ENCODE data around the gene FBRSL1.

FBRSL1 gene

DNA sequence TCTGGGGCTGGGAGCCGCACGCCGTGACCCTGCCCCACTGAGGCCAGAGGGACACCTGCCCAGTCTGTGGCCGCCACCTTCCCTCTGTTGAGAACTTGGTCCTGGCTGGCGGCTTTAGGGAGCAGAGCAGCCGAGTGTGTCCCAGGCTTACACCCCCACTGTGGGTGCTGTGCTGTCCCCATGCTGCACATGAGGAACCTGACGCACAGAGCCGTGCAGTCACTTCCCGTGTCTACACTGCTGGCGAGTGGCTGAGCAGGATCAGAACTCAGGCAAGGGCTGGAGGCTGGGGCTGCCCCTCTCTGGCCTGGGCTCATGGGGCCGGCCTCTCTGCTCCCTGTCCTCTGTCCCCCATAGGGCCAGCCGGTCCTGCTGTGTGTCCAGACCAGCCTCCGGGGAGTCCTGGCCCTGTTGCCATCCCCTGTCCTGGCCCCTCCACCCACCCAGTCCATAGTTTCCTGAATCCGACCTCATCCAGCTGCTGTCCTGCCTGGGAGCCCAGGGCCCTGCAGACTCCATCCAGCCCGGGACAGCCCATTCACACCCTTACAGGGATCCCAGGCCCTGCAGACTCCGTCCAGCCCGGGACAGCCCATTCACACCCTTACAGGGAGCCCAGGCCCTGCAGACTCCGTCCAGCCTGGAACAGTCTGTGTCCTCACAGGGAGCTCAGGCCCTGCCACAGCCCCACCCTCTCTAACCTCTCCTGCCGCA, 10.3 kb downstream of the FBRSL1 start:
- DNase-seq, result no peak

DNA sequence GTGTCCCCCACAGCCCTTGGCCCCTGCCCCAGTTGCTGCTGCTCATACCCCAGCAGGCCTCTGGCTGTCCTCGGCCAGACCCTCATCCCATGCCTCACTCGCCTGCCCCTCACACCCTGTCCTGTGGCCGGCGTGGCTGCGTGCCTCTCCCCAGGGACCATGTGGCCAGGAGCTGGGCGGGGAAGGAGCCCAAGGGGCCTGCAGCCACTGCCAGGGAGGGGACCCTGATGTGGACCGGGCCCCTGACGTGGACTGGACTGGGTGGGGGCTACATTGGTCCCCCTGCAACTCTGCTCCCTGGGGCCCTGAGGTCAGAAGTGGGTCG, 10.9 kb downstream of the FBRSL1 start:
- DNase-seq, result no peak

DNA sequence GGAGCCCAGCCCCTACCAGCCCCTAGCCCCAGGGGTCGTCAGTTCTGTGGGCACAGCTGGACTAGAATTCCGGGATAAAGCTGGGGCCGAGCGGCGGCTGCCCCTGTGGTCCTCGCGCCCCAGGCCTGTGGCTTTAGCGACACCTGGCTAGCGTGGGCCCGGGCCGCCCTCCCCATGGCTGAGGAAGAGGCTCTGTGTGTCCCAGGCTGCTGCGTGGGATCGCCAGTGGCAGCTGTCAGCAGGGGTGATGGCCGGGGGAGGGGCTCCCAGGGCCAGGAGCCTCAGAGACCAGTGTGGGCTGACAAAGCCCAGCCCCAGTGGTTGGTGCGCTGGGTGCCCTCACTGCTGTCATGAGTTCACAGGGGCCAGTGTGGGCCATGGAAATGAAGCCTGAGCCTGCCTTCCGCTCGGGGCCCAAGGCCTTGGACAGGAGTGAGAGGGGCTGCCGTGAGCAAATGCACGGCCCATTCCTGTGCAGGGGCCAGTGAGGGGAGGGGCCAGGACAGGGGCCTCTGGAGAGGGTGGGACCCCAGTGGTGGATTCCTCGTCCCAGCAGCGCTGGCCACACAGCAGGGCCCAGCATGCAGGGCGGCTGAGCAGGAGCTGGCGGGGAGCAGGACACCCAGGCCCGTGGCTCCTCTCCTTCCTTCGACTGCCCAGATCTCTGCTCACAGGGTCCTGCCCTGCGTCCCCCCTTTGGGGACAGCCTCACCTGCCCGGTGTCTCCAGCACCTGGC, 11.4 kb downstream of the FBRSL1 start:
- DNase-seq, result no peak

DNA sequence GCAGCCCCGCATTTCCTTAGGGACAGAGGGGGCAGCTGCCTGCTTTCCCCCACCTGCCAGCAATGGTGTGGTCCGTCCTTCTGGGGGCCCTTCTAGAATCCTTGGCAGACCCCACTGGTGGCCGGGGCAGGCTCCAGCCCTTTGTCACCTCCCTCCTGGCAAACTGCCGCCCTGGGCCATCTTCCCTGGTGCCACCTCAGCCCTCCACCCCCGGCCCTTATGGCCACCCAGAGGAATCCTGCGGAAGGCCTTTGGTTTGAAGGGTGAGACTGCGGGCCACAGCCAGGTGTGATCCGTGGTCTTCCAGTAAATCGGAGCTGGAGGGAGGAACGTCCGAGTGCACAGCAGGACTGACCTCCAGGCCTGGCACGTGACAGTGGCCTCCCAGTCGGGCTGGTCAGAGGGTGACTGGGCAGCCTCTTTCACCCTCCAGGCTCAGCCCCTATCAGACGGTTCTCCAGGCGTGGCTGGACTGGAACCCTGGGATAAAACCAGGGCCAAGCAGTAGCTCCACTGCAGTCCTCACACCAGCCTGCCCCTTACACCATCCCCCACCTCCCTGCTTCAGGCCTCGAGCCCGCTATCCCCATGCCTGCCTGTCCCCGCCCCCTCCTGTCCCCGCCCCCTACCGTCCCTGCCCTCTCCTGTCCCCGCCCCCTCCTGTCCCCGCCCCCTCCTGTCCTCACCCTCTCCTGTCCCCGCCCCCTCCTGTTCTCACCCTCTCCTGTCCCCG, 12.4 kb downstream of the FBRSL1 start:
- DNase-seq, result no peak

DNA sequence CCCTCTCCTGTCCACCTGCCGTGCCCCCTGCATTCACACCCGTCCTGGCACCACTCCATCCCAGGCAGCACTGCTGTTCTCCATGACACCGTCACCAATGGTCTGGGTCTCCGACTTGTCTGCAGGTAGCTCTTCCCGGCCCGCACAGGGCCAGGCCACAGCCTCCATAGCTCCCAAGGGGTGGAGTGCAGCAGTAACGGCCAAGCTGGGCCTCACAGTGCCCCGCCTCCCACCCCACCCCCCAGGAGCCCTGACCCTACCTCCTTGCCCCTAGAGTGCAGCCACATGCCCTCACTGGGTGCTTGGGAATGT, 12.9 kb downstream of the FBRSL1 start:
- no peak for DNase-seq

DNA sequence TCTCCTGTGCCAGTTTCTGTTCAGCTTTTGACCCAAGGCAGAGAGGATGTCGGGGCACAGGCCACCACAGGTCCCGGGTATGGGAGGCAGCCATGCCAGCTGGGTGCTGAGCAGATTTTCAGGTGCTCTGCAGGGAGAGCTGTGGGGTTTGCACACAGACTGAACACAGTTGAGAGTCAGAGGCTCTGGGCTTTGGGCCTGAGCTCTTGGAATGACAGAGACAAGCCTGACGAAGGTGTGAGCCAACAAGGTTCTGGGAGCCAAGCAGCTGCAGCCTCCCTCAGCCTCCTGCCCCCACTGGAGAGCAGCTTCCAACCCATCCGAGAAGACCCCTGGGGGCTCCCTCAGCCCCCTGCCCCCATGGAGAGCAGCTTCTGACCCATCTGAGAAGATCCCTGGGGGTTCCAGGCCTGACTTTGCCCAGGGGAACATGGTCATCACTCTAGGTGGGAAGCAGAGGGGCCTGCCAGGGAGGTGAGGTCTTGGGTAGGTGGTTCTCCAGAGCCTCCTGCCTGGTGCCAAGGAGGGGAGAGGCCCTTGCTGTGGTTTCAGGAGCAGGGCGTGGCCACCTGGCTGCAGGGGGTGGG, 13.8 kb downstream of the FBRSL1 start:
- no peak for DNase-seq

DNA sequence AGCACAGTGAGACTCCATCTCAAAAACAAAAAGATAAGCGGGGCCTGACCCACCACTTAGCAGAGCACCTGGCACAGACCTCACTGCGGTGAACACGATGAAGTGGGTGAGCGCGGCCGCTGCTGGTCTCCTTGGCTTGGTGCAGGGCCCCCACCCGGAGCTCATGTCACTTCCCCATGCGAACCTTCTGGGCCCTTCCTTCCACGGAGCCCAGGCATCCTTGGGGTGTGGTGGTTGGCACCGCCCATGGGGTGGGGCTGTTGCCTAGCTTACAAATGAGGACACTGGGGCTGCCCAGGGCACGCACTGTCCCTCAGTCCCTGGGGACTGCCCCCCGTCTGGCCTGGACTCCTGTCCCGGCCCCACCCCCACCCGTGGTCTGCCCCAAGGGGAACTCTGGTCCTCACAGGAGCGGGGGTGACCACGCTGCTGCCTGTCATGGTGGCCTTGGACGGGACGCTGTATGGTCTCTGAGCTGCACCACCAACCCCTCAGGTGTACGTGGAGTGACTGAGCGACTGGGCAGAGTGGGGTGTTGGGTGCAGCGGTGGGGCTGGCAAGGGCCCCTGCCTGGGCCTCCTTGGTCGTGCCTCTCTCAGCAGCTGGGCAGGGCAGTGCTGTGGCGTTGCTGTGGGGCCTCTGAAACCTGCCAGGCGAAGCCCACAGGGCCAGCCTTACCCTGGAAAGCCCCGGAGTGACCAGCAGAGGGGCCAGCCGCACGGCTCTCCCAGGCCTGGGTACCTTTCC, 15.3 kb downstream of the FBRSL1 start:
- DNase-seq, result no peak

DNA sequence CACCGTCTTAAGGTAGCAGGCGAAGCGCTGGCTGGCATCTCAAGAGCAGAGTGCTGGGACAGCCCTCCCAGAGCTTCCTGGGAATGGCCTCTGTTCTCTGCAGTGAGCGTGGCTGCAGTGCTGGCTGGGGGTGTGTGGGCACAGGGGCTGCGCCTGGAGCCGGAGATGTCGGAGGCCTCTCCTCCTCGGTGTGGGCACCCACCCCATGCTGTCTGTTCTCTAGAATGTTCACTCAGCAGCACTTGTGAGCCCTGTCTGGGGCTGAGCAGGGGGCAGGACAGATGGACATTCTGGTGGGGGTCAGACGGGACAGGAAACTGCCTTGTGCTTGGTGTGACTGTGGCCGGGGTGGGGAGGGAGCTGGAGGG, 15.9 kb downstream of the FBRSL1 start:
- no peak for DNase-seq

DNA sequence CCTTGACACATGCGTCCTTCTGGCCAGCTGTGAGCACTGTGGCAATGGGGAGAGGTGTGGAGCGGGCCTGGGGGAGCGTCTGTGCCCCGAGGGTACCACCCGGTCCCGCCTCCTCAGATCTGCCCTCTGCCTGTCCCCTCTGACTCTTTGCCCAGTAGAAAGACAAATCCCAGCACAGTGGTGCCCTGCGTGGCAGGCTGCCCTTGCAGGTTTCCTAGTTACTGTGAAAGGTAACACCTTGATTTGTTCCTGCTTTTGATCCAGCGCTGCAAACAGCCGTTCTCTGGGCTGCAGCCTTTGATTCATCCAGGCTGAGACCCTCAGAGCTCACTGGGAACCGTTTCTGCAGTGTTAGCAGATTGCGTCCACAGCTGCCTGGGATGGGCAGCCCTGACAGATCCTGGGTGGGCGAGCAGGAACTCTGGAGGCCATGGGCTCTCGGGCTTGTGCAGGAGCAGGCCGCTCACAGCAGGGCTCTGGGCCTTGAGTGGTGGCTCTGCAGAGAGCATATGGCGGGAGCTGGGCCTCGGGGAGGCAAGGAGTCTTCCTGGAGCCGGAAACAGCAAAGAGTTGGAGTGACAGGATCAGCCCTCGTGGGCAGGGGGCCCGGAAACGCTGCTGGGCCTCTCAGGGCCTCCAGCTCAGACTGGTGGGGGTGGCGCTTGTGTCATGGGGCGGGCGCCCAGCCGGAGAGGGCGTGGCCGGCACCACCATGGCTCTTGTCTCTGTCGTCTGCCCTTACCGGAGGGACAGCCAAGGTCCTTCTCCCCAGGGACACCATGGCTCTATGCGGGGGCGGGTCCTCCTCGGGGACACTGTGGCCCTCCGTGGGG, 16.6 kb downstream of the FBRSL1 start:
- DNase-seq, result peak; percentile 76

DNA sequence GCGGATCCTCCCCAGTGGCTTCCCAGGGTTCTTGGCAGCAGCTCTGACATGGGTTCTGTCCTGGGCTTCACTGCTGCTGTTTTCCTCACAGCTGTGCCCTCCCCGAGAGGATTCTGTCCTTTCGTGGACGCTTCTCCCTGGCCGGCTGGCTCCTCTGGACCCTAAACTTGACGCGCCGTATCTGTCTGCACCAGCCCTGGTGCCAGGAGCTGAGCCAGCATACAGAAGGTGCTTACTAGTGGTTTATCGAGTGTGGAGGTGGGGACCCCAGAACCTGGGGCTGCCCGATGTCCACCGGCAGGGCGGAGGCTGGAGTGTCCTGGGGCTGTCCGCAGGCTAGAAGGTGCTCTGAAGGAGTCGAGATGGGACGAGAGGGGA, 17.2 kb downstream of the FBRSL1 start:
- no peak for DNase-seq

DNA sequence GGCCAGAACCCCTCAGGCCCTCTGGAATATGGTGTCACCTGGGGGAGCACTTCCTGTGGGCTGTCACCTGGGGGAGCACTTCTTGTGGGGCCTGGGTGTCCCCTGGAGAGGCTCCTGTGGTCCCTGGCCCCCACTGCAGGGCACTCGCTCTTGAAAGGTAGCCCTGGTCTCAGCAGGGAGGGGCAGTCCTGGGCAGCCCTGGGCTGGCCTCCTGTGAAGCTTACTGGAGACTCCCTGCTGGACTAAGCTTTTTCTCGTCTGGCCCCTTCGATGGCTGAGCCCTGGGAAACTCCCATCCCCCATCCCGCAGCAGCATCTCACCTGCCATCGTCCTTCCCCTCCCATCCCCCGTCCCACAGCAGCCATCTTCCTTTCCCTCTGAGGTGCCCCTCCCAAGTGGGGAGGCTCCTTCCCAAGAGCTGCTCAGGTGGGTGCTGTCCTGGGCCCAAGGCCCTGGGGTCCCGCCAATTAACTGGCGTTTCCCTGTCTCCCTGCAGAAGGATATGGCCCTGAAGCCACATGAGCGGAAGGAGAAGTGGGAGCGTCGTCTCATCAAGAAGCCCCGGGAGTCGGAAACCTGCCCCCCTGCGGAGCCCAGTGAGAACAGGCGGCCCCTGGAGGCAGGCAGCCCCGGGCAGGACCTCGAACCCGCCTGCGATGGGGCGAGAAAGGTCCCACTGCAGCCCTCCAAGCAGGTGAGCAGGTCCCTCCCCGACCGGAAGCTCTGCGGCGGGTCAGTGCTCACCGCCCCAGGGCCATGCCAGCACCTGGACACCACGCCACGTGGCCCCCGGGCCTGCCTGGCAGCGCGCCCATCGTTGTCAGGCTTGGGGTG, 17.9 kb downstream of the FBRSL1 start:
- DNase-seq, result no peak

DNA sequence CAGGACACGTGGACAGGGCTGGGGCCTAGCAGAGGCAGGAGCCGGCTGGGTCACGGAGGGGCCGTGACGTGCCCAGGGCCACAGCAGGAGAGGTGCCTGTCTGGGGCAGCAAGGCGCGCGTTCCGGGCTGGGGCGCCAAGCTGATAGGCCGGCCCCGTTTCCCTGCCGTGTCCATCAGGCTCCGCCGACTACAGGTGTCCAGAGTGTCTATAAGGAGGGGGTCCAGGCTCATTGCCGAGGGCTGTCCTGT, 18.5 kb downstream of the FBRSL1 start:
- DNase-seq, result no peak

DNA sequence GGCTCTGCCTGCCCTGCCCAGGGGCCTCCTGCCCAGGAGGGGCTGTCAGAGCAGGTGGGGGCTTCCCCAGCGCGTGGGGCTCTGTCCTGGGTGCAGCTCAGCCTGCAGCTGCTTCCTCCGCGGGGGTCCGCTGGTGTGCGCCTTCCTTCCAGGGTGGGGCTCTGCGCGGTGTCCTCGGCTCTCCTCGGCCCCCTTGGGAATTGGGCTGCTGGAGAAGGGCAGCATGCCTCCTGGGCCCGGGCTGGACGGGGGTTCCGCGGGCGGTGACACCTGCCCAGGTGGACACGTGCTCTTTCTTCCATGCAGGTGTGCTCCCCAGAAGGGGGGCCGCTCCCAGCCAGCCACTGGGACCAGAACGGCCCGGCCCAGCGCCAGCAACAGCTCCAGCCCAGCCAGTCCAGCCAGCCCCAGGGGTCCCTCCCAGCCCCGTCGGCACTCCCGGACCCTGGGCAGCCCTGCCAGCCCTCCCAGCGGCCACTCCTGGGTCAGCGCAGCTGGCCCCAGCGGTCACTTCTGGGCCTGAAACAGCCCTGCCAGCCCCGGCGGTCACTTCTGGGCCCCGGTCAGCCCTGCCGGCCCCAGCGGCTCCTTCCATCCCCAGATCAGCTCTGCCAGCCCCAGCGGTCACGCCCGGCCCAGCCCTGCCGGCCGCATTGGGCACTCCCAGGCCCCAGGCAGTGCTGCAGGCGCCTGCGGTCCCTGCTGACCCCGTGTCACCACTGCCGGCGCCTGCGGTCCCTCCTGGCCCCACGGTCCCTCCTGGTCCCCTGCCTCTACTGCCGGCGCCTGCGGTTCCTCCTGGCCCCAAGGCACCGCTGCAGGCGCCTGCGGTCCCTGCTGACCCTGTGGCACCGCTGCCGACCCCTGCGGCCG, 19.1 kb downstream of the FBRSL1 start:
- DNase-seq, result no peak

DNA sequence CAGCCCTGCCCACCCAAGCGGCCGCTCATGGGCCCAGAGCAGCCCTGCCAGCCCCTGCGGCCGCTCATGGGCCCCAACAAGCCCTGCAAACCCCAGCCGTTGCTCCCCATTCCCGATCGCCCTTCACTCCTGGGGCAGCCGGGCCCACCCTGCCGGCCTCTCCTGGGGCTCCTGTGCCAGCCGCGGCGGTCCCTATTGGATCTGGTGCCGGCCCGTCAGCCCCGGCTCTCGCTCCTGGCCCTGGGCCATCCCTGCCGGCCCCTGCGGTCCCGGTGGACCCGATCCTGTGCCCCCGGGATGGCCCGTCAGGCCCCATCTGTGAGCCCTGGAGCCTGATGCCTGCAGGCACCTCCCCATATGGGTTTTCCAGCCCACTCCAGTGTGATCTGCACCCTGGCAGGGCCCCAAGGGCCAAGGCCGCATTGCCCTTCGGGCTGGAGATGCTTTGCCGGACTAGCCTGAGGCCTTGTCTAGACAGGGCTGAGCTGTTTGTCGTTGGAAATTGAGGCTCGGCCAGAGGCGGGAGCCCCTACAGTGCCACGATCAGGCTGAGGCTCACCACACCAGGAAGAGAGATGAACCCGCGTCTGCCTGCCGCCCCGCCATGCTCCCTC, 20.3 kb downstream of the FBRSL1 start:
- no peak for DNase-seq

DNA sequence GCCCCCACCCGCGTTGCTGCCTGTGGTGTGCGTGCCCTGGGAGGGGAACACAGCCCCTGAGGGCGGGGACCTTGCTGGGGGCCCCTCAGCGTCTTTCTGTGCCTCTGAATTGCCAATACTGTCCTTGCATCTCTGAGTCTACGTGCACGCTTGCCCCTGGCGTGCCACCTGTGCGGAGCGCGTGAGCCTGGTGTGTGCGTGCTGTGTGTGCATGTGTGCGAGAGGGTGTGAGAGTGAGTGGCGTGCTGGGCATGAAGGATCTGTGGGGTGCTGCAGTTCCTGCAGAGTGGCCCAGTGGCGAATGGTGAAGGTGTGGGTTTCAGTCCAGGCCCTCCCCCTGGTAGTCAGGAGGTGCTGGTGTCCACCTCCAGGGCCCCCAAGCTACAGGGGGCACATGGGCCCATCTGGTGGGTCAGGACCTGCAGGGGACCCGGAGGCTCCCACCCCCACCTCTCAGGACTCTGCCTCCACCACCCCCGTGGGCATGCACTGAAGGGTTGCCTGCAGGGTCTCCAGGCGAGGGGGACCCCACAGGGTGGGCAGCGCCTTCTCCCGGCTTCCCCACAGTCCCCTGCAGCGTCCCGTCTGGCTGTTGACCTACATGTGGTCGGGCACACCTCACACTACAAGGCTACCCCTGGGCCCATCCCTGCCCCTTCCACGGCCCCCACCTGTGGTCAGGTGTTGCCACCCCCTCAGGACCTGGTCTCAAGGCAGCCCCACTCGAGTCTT, 21.0 kb downstream of the FBRSL1 start:
- no peak for DNase-seq

DNA sequence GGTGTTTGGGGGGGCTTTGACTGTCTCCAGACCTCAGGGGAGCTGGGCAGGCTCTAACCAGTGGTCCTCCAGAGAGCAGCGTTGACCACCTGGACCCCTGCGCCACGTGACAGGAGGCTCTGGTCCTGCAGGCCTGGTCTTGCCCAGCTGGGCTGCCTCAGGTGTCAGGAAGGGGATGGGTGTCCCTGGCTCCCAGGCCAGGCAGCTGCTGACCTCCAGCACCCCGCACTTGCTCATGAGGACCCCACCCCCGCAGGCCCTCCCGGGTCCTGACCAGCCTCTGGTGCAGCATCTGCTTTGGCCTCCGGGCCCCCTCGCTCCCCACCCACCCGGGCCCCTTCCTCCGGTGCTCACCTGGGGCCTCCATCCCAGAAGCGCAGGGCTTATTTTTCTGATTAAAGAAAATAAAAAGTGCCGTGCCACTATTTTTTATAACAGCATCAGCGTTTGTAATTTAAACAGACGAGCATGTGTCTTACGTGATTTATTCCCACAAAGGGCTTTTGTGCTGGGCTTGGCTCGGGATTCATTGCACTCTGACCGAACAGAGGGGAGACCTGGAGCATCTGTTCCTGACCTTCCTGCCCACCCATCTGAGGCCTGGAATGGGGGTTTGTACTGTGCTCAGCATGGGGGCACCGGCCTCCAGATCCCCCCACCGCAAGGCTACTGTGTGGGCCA, 21.7 kb downstream of the FBRSL1 start:
- no peak for DNase-seq

DNA sequence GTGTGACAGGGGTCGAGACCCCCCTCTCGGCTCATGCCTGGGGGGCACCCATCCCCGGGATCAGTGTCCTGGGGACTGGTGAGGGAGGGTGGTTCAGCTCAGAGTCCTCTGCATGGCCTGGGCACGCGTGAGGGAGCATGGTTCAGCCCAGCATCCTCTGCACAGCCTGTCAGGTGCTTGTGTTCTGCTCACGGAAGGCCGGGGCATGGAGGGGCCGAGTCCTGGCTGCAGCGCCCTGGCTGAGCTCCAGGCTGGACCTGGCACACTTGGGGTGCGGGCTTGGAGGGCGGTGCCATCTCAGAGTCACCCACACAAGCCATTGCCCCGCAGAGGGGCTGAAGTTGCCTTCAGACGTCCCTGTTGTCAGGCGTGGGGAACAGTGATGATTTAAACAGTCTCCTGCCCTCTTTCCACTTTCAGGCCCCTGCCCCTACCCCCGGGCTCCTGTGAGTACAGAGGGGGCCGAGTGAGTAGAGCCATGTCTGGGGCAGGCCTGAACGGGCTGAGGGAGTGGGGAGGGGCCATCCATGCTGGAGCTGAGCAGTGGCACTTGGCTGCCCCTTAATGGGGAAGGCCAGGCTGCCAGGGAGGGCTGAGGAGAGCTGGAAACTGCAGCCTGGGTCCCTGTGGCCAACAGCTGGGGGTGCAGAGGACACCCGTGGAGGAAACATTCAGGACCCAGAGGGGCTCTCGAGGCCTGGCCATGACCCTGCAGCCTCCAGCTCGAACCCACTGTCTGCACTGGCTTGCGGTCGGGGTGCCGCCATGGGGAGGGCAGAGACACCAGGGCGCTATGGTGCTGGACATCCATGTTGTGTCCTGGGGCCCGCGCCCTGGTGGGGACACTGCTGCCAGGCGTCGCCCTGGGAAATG, 22.5 kb downstream of the FBRSL1 start:
- DNase-seq, result no peak

DNA sequence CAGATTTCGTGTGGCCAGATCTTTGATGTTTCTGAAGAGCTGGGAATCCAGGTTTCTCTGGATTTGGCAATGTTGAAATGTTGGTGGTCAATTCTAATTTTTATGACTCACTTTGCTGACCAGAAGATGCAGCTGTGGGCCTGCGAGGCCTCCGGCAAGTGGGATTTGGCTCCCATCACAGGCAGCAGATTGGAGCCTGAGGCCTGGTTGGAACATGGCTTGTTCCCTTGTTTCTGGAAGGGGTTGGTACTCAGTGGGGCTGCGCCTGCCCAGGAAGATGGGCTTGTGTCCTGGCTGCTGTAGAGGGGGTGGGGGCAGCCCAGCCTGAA, 23.1 kb downstream of the FBRSL1 start:
- no peak for DNase-seq

All from stimulated activated CD8-positive, alpha-beta memory T cell treated with anti-CD3 and anti-CD28 coated beads, Interleukin-4, amount 100 ng/mL, for 48 hours (primary cell).